Stimulated activated naive CD8-positive, alpha-beta T cell treated with anti-CD3 and anti-CD28 coated beads, Interleukin-15, Interleukin-2, amounts not matched to agents 100 U/mL and 50 U/mL, for 24 hours (primary cell): ENCODE measurements around the gene PNN.
"Not testable (repeated sequence)": the region's sequence is repeated elsewhere in the genome, so short reads cannot be mapped to it uniquely, and the experiment has no call there.

Experiments
- ATAC-seq: fragments of 150-1000 bp; cut with Tn5 transposase; one replicate; pipeline ENCODE4 v1.10.0; 2021
- DNase-seq: peaks from one replicate; pipeline ENCODE4 v3.0.0; 2021

Gene PNN

DNA sequence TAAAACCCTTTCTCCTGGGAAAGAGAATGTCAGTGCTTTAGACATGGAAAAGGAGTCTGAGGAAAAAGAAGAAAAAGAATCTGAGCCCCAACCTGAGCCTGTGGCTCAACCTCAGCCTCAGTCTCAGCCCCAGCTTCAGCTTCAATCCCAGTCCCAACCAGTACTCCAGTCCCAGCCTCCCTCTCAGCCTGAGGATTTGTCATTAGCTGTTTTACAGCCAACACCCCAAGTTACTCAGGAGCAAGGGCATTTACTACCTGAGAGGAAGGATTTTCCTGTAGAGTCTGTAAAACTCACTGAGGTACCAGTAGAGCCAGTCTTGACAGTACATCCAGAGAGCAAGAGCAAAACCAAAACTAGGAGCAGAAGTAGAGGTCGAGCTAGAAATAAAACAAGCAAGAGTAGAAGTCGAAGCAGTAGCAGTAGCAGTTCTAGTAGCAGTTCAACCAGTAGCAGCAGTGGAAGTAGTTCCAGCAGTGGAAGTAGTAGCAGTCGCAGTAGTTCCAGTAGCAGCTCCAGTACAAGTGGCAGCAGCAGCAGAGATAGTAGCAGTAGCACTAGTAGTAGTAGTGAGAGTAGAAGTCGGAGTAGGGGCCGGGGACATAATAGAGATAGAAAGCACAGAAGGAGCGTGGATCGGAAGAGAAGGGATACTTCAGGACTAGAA is 6.1 kb downstream of the PNN start:
- ATAC-seq (no peak), DNase-seq (no peak)

DNA sequence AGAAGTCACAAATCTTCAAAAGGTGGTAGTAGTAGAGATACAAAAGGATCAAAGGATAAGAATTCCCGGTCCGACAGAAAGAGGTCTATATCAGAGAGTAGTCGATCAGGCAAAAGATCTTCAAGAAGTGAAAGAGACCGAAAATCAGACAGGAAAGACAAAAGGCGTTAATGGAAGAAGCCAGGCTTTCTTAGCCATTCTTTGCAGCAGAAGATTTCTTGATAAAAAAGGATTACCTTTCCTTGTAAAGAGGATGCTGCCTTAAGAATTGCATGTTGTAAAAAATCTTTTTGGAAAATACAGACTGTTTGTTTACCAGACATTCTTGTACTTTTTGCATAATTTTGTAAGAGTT is 6.6 kb downstream of the PNN start:
- ATAC-seq (no peak), DNase-seq (no peak)

DNA sequence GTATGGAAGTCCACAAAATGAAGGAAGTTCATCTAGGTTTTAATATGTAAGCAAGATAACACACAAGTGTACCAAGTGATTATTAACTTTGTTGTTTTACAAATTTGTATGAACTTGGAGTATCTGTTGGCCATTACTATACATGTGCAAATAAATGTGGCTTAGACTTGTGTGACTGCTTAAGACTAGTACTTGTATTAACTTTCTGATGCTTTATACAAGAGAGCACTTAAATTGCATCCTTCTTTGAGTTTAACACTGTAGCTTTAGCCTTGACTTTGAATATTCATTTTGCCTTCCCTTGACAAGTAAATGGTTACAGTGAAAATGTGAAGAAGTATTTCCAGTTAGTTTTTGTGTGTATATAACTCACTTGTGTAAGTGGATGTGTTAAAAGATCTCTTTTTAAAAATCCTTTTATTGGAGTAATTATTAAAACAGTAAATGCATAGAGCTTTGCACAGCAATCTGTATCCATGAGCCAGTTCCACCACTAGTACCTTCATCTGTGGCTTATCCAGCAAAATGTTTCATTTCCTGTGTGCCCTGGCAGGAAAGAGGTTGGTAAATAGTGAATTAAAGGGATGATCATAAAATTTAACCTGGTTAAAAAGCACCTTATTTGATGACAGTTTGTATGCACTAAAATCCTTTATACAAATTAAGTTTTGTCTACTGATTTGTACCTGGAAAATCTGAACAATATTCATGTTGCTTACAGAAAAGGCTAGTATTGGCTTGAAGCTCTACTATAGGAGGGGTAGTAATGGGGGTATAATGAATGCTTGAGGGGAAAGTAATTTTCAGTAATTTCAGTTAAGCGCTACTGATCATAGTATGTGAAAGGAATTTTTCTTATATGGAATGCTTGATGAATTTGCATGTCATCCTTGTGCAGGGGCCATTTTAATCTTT is 8.0 kb downstream of the PNN start:
- DNase-seq (no peak), ATAC-seq (no peak)

DNA sequence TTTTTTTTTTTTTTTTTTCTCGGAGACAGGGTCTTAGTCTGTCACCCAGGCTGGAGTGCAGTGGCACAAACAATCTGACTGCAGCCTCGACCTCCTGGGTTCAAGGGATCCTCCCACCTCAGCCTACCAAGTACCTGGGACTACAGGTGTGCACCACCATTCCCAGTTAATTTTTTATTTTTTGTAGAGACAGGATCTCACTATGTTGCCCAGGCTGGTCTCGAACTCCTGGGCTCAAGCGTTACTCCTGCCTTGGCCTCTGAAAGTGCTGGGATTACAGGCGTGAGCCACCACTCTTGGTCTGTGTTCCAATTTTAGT is 8.6 kb downstream of the PNN start:
- ATAC-seq, DNase-seq: not testable (repeated sequence)

DNA sequence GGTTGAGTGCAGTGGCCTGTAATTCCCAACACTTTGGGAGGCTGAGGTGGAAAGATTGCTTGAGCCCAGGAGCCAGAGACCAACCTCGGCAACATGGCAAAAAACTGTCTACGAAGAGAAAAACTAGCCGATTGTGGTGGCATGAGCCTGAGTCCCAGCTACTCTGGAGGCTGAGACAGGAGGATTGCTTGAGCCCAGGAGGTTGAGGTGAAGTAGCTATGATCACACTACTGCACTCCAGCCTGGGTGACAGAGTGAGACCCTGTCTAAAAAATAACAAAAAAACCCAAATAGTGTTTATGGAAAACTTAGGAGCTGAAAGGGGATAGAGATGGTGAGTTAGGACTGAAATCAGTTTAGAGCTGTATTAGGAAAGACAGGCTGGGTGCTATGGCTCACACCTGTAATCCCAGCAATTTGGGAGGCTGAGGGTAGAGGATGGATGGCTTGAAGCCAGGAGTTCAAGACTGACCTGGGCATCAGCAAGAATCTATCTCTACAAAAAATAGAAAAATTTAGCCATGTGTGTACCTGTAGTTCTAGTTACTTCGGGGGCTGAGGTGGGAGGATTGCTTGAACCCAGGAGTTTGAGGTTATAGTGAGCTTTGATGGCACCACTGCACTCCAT is 9.7 kb downstream of the PNN start:
- DNase-seq, result no peak
- ATAC-seq, result no peak

DNA sequence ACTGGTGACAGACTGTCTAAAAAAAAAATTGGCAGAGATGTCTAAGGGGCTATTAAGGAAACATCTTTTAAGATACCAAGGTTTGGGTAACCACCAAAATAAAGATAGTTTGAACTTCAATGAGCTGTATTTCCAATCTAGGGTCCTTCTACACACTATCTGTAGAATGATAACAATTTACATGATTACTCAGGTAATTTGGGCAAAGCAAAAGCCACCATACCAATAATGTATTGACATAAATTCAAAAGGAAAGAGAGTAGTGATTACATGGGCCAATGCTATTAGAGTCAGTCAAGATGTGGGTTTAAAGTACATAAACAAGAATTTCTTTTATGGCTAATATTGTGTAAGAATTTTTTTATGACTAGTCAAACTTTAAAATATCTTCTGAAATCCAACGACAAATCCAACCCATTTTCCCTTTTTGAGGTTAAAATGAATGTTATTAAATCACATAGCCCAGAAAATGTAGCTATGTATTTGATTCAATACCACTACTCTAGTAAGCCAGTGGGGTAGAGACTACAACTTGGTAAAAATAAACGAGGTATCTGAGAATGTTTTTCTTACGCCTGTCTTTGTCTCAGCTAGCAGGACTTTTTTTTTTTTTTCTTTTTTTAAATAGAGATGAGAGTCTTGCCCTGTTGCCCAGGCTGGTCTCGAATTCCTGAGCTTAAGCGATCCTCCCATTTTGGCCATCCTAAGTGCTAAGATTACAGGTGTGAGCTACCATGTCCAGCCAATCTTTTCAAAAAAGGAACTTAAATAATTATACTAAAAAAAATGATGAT is 10.4 kb downstream of the PNN start:
- DNase-seq (no peak), ATAC-seq (no peak)

DNA sequence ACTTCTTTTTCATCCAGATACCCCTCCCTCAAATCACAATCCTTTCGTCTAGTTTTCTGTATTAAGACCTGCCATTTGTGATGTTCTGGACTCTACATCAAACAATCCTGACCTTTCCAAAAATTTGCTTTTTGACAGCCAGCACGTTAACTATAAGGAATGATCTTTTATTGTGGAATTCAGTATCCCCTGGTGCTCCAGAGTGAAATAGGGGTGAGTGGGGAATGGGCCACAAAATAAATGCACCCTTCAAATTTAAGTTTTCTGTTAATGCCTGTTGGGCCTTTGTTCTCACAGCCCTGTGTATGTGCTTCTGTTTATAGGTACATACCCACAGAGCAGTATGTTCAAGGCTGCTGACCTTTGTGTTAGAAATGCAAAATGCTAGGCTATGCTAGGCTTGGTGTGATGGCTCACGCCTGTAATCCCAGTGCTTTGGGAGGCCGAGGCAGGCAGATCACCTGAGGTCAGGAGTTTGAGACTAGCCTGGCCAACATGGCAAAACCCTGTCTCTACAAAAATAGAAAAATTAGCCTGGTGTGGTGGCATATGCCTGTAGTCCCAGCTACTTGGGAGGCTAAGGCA is 12.0 kb downstream of the PNN start:
- ATAC-seq, result no peak
- no peak for DNase-seq

DNA sequence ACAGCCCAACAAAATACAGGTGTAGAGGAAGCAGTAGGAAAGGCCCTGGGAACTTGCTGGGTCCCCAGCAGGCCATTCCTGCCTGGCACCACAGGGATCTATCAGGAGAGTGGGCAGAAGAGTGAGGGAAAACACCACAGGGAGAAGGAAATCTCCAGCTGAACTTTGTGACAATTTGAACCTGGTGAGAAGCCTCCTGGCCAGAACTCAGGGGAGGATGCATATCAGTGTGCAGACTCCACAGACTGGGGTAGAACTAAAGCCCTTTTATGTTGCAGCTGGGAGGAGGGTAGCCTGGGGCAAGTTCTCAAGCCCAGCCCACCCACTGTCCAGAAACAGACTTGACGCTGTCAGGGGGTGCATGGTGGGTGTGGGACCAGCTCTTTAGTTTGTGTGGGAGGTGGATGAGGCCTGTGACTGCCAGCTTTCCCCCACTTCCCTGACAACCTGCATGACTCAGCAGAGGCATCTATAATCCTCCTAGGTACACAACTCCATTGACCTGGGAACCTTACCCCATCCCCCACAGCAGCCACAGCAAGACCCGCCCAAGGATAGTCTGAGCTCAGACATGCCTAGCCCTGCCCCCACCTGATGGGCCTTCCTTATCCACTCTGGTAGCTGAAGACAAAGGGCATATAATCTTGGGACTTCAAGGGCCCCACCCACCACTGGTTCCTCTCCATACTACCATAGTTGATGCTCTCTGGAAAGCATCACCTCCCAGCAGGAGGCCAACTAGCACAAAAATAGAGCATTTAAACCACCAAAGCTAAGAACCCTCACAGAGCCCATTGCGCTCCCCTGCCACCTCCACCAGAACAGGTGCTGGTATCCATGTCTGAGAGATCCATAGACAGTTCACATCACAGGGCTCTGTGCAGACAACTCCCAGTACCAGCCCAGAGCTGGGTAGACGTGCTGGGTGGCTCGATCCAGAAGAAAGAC is 28.9 kb downstream of the PNN start:
- ATAC-seq (no peak), DNase-seq (no peak)

DNA sequence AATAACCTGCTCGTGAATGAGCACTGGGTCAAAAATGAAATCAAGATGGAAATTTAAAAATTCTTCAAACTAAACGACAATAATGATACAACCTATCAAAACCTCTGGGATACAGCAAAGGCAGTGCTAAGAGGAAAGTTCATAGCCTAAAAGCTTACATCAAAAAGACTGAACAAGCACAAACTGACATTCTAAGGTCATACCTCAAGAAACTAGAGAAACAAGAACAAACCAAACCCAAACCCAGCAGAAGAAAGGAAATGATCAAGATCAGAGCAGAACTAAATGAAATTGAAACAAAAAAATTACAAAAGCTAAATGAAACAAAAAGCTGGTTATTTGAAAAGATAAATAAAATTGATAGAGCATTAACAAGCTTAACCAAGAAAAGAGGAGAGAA is 32.4 kb downstream of the PNN start:
- ATAC-seq, DNase-seq: not testable (repeated sequence)

DNA sequence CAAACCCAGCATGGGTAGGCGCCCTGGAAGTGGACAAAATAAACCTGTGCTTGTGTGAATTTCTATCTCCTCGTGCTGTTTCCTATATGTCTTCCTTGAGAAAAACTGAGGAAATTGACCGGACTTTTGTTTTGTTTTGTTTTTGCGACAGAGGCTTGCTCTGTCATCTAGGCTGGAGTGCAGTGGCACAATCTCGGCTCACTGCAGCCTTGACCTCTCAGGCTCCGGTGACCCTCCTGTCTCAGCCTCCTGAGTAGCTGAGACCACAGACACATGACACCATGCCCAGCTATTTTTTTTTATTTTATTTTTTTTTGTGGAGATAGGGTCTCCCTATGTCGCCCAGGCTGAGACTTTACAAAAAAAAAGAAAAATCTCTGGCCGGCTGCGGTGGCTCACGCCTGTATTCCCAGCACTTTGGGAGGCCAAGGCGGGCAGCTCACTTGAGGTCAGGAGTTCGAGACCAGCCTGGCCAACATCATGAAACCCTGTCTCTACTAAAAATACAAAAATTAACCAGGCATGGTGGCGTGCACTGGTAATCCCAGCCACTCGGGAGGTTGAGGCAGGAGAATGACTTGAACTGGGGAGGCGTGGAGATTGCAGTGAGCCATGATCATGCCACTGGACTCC is 36.2 kb downstream of the PNN start:
- DNase-seq (no peak), ATAC-seq (no peak)

DNA sequence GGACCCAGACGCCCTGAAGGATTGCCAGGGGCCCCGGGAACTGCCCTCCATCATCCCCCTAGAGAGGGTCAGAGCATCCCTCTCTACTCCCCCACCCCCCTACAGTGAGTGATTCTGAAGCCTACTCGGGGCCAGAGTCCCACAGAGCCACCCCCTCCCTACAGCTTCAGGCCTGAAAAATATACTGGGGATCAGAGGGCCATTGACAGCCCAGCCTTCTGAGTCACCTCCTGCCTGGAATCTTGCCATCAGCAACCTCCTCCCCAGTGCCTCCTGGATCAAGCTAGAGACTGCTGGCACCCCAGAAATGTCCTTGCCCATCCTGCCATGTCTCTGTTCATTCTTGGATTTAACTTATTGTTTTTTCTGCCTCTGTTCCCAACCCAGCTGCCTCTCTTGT is 37.0 kb downstream of the PNN start:
- ATAC-seq, result no peak

DNA sequence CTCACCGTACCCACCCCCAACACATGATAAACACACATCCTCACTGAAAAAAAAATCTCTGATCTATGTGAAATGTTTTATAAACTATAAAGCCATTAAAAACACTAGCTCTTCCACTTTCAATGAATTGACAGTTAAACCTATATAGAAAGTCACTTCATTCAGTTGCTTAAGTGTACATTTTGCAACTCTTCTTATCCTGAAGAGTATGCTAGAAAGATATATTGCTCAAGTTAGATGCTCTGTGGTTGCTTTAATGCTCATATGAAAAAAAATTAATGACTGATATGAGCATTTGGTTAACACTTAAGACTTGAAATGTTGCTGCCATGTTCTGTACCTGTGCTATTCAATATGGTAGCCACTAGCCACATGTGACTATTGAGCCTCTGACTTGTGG is 37.6 kb downstream of the PNN start:
- DNase-seq (no peak), ATAC-seq (no peak)

More for the DNA sequence above, 37.0 kb downstream of the PNN start:
- no peak for DNase-seq

DNA sequence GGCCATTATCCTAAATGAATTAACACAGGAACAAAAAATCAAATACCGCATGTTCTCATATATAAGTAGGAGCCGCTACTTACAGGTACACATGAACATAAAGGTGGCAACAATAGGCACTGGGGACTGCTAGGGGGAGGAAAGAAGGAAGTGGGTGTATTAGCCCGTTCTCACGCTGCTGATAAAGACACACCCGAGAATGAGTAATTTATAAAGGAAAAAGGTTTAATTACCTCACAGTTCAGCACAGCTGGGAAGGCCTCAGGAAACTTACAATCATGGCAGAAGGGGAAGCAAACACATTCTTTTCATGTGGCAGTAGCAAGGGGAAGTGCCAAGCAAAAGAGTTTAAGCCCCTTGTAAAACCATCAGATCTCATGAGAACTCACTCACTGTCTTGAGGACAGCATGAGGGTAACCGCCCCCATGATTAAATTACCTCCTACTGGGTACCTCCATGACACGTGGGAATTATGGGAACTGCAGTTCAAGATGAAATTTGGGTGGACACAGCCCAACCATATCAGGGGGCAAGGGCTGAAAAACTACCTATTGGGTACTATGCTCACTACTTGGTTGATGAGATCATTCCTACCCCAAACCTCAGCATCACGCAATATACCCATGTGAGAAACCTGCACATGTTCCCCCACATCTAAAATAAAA is 42.3 kb downstream of the PNN start:
- peak; percentile 61 for ATAC-seq
- DNase-seq, result no peak

DNA sequence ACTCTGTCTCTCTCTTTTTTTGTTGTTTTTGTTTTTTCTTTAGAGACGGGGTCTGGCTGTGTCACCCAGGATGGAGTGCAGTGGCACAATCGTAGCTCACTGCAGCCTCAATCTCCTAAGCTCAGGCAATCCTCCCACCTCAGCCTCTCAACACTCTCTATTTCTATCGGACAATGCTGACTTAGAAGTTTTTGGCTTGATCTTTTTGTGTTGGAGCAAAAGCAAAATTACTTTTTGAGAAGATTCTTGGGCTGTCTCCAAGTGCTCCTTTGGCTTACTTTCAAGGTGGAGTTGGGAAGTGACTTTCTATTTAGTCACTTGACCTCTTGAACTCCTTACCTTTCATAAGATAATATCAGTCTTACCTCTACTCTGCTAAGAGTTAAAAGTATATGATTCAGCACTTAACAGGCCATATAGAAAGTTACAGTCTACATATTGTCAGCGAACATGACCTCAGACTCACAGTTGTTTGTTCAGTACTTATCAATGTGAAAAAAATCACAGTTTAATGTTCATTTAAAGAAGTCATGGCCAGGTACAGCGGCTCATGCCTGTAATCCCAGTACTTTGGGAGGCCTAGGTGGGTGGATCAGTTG is 43.2 kb downstream of the PNN start:
- no peak for DNase-seq
- no peak for ATAC-seq

DNA sequence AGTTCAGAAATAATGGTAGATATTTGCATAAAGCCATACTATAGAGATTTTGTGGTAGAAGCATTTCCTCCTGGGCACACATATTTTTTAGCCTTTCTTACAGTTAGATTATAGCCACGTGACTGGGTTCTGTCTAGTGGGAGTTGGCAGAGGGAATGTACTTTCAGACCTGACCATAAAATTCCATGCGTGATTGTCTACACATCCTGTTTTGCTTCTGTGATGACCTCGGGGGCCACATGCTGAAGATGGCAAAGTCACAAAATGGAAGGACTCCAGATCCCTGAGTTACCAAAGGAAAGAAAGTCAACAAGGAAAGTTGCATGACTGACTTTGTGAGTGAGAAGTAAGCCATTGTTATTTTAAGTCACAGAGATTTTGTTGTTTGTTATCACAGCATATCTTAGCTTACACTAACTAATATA is 44.0 kb downstream of the PNN start:
- ATAC-seq (no peak), DNase-seq (no peak)

DNA sequence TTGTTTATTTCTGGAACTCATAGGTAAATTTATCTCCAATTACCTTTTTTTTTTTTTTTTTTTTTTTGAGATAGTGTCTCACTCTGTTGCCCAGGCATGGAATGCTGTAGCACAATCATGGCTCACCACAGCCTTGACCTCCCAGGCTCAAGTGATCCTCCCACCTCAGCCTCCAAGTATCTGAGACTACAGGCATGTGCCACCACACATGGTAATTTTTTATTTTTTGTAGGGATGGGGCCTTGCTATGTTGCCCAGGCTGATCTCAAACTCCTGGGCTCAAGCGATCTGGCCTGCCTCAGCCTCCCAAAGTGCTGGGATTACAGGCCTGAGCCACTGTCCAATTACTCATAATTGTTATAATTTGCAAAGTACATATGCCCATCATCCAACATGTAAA is 45.4 kb downstream of the PNN start:
- not testable (repeated sequence) for ATAC-seq

DNA sequence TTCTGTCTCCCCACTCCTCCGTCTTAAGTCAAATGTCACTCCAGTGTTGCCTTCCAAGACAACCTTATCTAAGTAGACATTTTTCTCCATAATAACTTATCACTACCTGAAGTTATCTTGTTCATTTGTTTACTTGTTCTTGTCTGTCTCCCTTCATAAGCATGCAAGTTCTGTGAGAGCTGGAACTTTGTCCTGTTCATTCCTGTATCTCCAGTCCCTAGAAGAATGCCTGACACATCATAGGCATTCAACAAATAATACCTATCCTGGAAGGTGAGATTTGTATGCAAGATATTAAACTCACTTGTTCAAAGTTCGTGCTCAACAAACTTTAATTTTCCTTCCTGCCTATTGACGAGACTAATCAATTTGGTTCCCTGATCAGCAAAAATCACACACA is 53.0 kb downstream of the PNN start:
- no peak for ATAC-seq

More for the DNA sequence above, 45.4 kb downstream of the PNN start:
- not testable (repeated sequence) for DNase-seq

DNA sequence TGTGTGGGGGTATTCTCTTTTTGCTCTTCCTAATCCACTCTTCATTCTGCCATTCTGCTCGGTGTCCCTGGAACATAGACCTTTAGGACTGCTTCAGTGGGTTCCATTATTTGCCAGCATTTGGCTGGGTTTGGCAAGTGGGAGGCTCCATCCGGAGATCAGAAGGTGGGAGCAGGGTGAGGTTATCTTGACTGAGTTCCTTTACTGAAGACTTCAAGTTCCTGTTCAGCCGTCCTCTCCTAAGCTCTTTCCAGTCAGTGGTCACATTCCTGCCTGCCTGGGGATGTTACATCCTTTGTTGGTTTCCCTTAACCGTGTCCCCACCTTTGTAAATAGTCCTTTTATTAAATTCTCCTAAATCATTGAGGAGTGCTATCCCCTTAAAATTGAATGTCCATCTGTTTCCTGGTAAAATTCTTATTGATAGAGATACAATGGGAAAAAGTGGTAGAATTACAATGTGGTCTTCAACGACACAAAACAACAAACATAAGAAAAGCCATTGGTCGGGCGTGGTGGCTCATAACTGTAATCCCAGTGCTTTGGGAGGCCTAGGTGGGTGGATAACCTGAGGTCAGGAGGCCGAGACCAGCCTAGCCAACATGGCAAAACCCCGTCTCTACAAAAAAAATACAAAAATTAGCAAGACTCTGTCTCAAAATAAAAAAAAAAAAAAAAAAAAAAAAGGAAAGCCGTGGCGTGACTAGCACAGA is 53.6 kb downstream of the PNN start:
- ATAC-seq, result no peak

More for the DNA sequence above, 53.0 kb downstream of the PNN start:
- DNase-seq, result no peak

DNA sequence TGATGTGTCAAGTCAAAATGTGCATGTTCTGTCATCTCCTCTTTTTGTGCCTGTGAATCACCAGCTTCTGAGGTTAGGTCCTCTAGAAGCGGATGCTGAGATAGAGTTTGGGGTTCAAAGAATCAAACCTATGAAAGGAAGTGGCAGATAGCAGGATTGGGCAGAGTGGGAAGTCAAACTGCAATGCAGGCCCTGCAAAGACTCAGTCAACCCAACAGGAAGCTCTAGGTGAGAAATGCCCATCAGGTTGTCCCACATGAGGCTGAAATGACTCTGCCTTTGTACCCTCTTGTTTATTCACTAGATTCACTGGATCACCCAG is 54.1 kb downstream of the PNN start:
- ATAC-seq (peak; percentile 96), DNase-seq (peak; percentile 46)

More for the DNA sequence above, 53.6 kb downstream of the PNN start:
- peak; percentile 31 for DNase-seq
